GM12872 (cell line): ENCODE measurements around the gene BMPR1A.

Source experiments
- CTCF ChIP-seq: IDR thresholded peaks from 3 replicates; pipeline ENCODE4 v1.5.1; 2011; ENCODE audit warnings: low read depth, mild to moderate bottlenecking, low read length, moderate library complexity; ENCODE audit not compliant: insufficient read depth

Gene BMPR1A

GRCh38 chr10:86850481-86850880 lies 94.1 kb downstream of the BMPR1A start:
- TF ChIP-seq CTCF, result no peak

- no peak for TF ChIP-seq CTCF
Measured at GRCh38 chr10:86851328-86852207, 95.1 kb downstream of the BMPR1A start.

GRCh38 chr10:86855513-86855912 lies 99.1 kb downstream of the BMPR1A start:
- no peak for TF ChIP-seq CTCF

GRCh38 chr10:86856156-86856555 lies 99.7 kb downstream of the BMPR1A start:
- no peak for TF ChIP-seq CTCF

GRCh38 chr10:86857128-86857721 lies 100.8 kb downstream of the BMPR1A start:
- no peak for TF ChIP-seq CTCF

- TF ChIP-seq CTCF, result no peak
Measured at GRCh38 chr10:86858011-86858410, 101.6 kb downstream of the BMPR1A start.

GRCh38 chr10:86861351-86861750 lies 104.9 kb downstream of the BMPR1A start:
- TF ChIP-seq CTCF, result no peak
